ENCODE data around the gene ARF6.

ARF6 gene

DNA sequence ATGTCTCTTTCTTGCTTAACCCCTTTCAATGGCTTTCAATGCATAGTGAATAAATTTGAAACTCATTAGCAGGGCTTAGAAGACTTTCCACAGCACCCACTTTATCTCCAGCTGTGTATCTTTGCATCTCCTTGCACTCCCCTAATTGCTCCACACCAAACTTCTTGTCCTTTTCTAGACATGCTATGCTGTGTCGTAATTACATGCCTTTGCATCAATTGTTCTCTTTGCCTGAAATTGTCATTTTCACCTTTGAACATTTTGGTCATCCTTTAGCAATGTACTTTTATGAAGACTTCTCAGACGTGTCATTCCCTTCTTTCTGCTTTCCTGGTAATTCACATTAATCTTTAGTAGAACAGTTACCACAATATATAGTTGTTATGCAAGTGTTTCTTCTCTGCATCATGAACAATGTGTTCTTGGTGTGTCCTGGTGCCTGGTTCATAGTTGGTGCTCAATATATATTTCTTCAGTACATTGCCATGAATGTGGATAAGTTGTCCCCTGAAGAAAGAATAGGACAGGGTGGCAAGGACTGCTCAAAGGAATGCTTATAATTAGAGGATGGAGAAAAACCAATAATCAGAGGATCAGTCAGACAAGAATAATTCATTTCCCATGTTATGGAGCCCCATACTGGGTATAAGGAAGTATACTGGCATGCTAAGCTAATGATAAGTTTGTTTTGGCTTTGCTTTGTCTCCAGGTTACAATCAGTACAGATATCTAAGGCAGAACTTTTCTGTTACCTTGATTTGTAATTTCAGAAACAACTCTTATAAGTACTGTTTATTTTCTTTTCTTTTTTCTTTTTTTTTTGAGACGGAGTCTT, 27.2 kb downstream of the ARF6 start:
- Histone ChIP-seq H3K36me3 (ENCODE audit: insufficient read depth, low read length) (no peaks in the 10 kb centered on the region), H3K27ac (ENCODE audit: low read length) (no peak overlapping the region), H3K9ac (ENCODE audit: low read depth, low read length) (no peak overlapping the region), H3K4me3 (ENCODE audit: low read depth in 1 of 2, low read length in 2 of 2) (no peak overlapping the region), H3K4me1 (ENCODE audit: insufficient read depth, low read length) (no peaks in the 10 kb centered on the region), H4K20me1 (ENCODE audit: insufficient read depth, low read length) (no peaks in the 10 kb centered on the region), H3K27me3 (ENCODE audit: insufficient read depth, low read length, poor library complexity) (no peaks in the 10 kb centered on the region), H3K4me2 (ENCODE audit: insufficient read depth, low read length) (no peak overlapping the region), H2AFZ (ENCODE audit: low read depth, low read length) (no peak overlapping the region), H3K9me3 (ENCODE audit: insufficient read depth, low read length, severe bottlenecking) (no peaks in the 10 kb centered on the region), H3K79me2 (ENCODE audit: insufficient read depth, low read length) (no peaks in the 10 kb centered on the region)
- DNase-seq (no peak), ATAC-seq (ENCODE audit: insufficient read depth, low read depth) (no peak)
- TF ChIP-seq EZH2 (IDR thresholded peaks at IDR 0.05; ENCODE audit: borderline replicate concordance, low read depth, low read length, severe bottlenecking) = no peak
- TF ChIP-seq, protein P1, sequence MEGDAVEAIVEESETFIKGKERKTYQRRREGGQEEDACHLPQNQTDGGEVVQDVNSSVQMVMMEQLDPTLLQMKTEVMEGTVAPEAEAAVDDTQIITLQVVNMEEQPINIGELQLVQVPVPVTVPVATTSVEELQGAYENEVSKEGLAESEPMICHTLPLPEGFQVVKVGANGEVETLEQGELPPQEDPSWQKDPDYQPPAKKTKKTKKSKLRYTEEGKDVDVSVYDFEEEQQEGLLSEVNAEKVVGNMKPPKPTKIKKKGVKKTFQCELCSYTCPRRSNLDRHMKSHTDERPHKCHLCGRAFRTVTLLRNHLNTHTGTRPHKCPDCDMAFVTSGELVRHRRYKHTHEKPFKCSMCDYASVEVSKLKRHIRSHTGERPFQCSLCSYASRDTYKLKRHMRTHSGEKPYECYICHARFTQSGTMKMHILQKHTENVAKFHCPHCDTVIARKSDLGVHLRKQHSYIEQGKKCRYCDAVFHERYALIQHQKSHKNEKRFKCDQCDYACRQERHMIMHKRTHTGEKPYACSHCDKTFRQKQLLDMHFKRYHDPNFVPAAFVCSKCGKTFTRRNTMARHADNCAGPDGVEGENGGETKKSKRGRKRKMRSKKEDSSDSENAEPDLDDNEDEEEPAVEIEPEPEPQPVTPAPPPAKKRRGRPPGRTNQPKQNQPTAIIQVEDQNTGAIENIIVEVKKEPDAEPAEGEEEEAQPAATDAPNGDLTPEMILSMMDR (IDR thresholded peaks at IDR 0.05; ENCODE audit: borderline replicate concordance, extremely low read depth, low read length, poor library complexity, severe bottlenecking) = no peak

DNA sequence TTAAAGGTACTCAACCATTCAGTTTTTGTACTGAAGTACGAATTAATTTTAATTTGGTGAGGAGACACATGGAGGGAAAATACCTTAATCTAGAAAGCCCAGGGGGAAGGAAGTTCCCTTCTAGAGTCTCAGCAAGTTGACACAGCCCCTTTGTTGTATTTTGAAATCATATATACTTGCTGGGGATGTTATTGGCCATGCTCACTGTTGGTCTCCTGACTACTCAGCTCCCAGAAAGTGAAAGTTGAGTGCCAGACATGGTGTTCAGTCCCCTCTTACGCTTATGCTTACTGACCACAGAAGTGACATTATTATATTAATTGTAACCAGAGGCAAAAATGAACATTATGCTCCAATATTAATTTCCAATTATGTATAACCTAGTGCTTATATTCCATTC, 28.1 kb downstream of the ARF6 start:
- DNase-seq = no peak
- Histone ChIP-seq H3K4me2 (ENCODE audit: insufficient read depth, low read length) (no peak overlapping the region), H3K36me3 (ENCODE audit: insufficient read depth, low read length) (no peaks in the 10 kb centered on the region), H2AFZ (ENCODE audit: low read depth, low read length) (no peak overlapping the region), H3K9me3 (ENCODE audit: insufficient read depth, low read length, severe bottlenecking) (no peaks in the 10 kb centered on the region), H4K20me1 (ENCODE audit: insufficient read depth, low read length) (no peaks in the 10 kb centered on the region), H3K27ac (ENCODE audit: low read length) (no peak overlapping the region), H3K9ac (ENCODE audit: low read depth, low read length) (no peak overlapping the region), H3K4me3 (ENCODE audit: low read depth in 1 of 2, low read length in 2 of 2) (no peak overlapping the region), H3K27me3 (ENCODE audit: insufficient read depth, low read length, poor library complexity) (no peaks in the 10 kb centered on the region), H3K4me1 (ENCODE audit: insufficient read depth, low read length) (no peaks in the 10 kb centered on the region), H3K79me2 (ENCODE audit: insufficient read depth, low read length) (no peaks in the 10 kb centered on the region)
- no peak for TF ChIP-seq EZH2 (IDR thresholded peaks at IDR 0.05; ENCODE audit: borderline replicate concordance, low read depth, low read length, severe bottlenecking)
- TF ChIP-seq, protein P1 (IDR thresholded peaks at IDR 0.05; ENCODE audit: borderline replicate concordance, extremely low read depth, low read length, poor library complexity, severe bottlenecking) = no peak
- no peak for ATAC-seq (ENCODE audit: insufficient read depth, low read depth)

DNA sequence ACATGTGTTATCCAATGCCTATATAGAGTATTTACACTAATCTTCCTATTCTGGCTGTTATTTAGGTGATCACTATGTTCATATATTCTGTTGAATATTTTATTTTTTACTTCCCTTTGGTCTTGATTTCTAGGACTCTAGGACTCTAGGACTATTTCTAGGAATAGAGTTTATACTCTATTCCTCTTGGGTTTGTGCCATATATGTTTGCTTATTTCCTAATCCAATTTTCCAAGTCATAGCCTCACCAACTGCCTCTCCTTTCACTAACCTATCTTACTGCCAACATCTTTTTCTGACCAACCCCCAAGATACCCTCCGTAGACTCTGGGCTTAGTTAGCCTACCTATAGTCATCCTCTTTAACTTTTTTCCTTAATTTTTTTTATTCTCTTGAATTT, 28.5 kb downstream of the ARF6 start:
- Histone ChIP-seq H3K27me3 (ENCODE audit: insufficient read depth, low read length, poor library complexity) (no peaks in the 10 kb centered on the region), H3K4me1 (ENCODE audit: insufficient read depth, low read length) (no peaks in the 10 kb centered on the region), H4K20me1 (ENCODE audit: insufficient read depth, low read length) (no peaks in the 10 kb centered on the region), H3K27ac (ENCODE audit: low read length) (no peak overlapping the region), H3K36me3 (ENCODE audit: insufficient read depth, low read length) (no peaks in the 10 kb centered on the region), H3K9ac (ENCODE audit: low read depth, low read length) (no peak overlapping the region), H3K79me2 (ENCODE audit: insufficient read depth, low read length) (no peaks in the 10 kb centered on the region), H2AFZ (ENCODE audit: low read depth, low read length) (no peak overlapping the region), H3K4me3 (ENCODE audit: low read depth in 1 of 2, low read length in 2 of 2) (no peak overlapping the region), H3K4me2 (ENCODE audit: insufficient read depth, low read length) (no peak overlapping the region), H3K9me3 (ENCODE audit: insufficient read depth, low read length, severe bottlenecking) (no peaks in the 10 kb centered on the region)
- no peak for DNase-seq
- no peak for ATAC-seq (ENCODE audit: insufficient read depth, low read depth)
- TF ChIP-seq, protein P1 (IDR thresholded peaks at IDR 0.05; ENCODE audit: borderline replicate concordance, extremely low read depth, low read length, poor library complexity, severe bottlenecking) = no peak
- TF ChIP-seq EZH2 (IDR thresholded peaks at IDR 0.05; ENCODE audit: borderline replicate concordance, low read depth, low read length, severe bottlenecking) = no peak
